ENCODE measurements around the gene PHACTR1.

Gene PHACTR1

DNA sequence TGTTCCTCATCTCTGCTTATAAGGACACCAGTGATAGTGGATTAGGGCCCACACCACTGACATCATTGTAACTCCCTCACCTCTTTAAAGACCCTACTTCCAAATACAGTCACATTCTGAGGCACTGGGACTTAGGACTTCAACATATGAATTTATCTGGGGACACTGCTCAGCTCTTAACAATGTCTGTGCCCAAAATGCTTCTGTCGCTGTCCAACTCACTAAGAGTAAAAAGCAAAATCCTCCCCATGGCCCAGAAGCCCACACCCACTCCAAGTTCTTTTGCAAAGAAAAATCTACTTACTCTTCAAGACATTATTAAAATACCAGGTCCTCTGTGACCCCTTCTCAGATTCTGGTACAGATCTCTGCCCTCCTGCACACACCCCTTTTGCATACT, 495.5 kb downstream of the PHACTR1 start:
- Histone ChIP-seq H4K20me1 (no peaks in the 10 kb centered on the region), H3K4me2 (no peak overlapping the region), H3K36me3 (no peaks in the 10 kb centered on the region), H3K27me3 (no peaks in the 10 kb centered on the region), H3K9me3 (replicated peaks in 1 of 11) (no peaks in the 10 kb centered on the region), H3K4me3 (no peak overlapping the region), H3K9ac (no peak overlapping the region), H3K4me1 (peaks cover 9 to 25% (median 16%) of the 10 kb centered on the region in 10 experiments), H3K27ac (no peak overlapping the region)
- TF ChIP-seq Cebpa-rat (IDR thresholded peaks at IDR 0.05): no peak

DNA sequence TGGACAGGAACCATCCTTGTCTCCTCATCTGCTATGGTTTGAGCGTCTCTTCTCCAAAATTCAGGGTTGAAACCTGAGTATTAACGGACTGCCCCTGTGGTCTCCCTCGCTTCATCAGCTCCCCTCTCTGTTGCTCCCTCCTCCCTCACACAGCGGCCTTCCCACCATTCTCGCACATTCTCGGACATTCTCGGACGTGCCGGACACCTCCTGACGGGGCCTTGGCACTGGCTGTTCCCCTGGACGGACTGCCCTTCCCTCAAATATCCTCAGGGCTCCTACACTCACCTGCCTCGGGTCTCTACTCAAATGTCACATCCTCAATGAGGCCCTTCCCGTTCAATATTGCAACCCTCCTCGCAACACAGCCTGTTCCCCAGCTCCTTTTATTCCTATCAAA, 496.0 kb downstream of the PHACTR1 start:
- no peaks in the 10 kb centered on the region for H3K27me3 ChIP-seq
- TF ChIP-seq Cebpa-rat (IDR thresholded peaks at IDR 0.05): no peak
- H3K9ac ChIP-seq: no peak overlapping the region
- no peaks in the 10 kb centered on the region for H4K20me1 ChIP-seq
- no peaks in the 10 kb centered on the region for H3K9me3 ChIP-seq (replicated peaks in 1 of 11)
- no peak overlapping the region for H3K27ac ChIP-seq
- no peak overlapping the region for H3K4me3 ChIP-seq
- no peaks in the 10 kb centered on the region for H3K36me3 ChIP-seq
- no peak overlapping the region for H3K4me2 ChIP-seq
- H3K4me1 ChIP-seq: peaks cover 13 to 29% (median 20%) of the 10 kb centered on the region in 10 experiments

DNA sequence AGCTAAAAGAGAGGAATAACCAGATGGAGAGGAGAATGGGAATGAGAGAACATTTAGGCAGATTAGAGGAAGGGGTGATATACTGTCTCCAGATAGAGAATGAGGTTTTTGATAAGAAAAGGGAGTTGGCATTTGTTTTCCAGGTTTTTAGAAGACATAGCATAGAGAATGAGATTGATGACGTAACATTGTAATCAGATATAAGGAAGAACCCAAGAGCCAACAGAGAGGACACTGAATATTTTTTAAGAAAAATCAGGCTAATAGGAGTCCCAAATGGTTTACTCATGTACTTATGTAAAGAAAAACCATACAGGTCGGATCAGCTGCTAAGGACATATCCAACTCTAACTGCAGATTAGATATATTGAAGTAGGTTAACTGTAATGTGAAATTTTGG, 498.8 kb downstream of the PHACTR1 start:
- H3K9ac ChIP-seq: no peak overlapping the region
- no peaks in the 10 kb centered on the region for H3K27me3 ChIP-seq
- no peak for TF ChIP-seq Cebpa-rat (IDR thresholded peaks at IDR 0.05)
- H3K27ac ChIP-seq: no peak overlapping the region
- H3K36me3 ChIP-seq: no peaks in the 10 kb centered on the region
- no peaks in the 10 kb centered on the region for H3K9me3 ChIP-seq (replicated peaks in 1 of 11)
- H4K20me1 ChIP-seq: no peaks in the 10 kb centered on the region
- peak overlapping the region in 5 of 11 experiments; percentile 16 to 91 (median 31); a peak in 5 of 22 replicates for H3K4me2 ChIP-seq
- peaks cover 20 to 40% (median 30%) of the 10 kb centered on the region in 10 experiments for H3K4me1 ChIP-seq
- H3K4me3 ChIP-seq: no peak overlapping the region

DNA sequence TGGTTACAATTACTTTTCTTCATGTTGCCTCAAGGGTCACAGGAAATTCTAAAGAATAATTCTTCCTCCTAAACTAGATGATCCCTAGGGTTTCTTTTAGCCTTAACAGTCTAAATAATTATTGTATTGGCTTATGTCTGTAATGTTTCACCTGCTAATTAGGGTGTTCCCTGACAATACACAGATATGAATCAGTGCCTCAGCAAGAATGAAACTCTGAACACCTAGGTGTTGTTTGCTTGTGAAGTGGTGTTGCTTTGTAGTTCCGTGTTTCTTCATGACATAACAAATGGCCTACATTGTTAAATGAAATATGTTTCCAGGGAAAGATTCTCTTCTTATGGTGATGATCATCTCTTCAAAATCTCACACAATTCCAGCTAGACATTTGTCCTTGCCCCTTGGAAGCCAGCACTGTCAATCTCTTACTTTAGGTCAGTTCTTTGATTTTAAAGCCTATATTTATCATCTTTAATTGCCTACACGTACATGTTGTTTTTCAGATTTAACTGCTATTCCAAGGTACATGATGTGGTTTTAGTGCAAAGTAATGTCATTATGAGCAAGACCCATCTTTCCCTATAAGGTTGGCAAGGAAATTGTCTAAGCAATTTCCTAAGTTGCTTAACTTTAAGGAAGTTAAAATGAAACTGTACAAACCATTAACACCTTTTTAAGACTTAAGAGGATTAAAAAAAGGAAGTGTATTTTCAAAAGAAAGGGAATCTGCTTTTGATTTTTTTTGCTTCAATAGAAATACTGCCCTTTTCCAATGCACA, 499.9 kb downstream of the PHACTR1 start:
- TF ChIP-seq Cebpa-rat (IDR thresholded peaks at IDR 0.05): no peak
- Histone ChIP-seq H3K4me1 (peaks cover 20 to 40% (median 30%) of the 10 kb centered on the region in 10 experiments), H3K27ac (peak overlapping the region in 4 of 11 experiments; percentile 3 to 67 (median 49); a peak in 4 of 22 replicates), H3K9me3 (replicated peaks in 1 of 11) (no peaks in the 10 kb centered on the region), H3K9ac (no peak overlapping the region), H4K20me1 (no peaks in the 10 kb centered on the region), H3K36me3 (no peaks in the 10 kb centered on the region), H3K4me3 (peak overlapping the region in 1 of 10 experiments; percentile 9; a peak in 1 of 20 replicates), H3K27me3 (no peaks in the 10 kb centered on the region), H3K4me2 (peak overlapping the region; percentile 70 to 93 (median 84); a peak in 21 of 22 replicates)

DNA sequence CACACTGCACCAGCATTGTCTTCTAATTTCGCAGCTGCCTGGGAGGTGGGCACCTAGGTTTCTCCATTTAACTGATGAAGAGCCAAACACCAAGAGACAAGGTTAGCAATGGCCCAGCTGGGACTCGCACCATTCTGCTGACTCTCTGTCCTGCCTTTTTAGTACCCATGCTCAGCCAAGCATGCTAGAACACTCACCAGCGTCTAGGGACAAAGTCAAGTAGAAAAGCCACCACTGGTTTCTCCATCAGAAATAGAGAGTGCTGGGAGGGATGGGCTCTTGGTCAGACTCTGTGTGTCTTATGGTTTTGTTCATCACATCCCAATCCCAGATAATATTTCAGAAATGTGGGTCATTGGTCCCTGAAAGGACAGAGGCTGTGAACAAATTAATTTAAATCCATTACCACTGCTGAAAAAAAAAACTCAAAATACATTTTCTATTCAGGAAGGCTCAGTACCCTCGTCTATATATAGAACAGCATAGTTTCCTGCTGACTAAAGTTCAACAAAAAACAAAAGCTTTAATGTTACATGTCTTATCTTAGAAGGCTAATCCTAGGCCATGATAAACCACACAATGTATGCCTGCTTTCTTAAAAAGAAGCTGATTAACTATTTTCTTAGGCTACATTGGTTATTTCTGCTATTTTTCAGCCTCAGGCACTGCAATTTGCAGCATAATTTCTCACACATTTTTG, 500.8 kb downstream of the PHACTR1 start:
- Histone ChIP-seq H3K27me3 (no peaks in the 10 kb centered on the region), H3K4me3 (peak overlapping the region in 4 of 10 experiments; percentile 4 to 41 (median 16); a peak in 4 of 20 replicates), H3K4me2 (peak overlapping the region; percentile 70 to 93 (median 84)), H3K27ac (peak overlapping the region in 9 of 11 experiments; percentile 16 to 67 (median 53); a peak in 16 of 22 replicates), H3K9ac (peak overlapping the region in 6 of 11 experiments; percentile 6 to 52 (median 24); a peak in 6 of 22 replicates), H3K9me3 (replicated peaks in 1 of 11) (no peaks in the 10 kb centered on the region), H3K36me3 (no peaks in the 10 kb centered on the region), H4K20me1 (no peaks in the 10 kb centered on the region), H3K4me1 (peaks cover 20 to 40% (median 30%) of the 10 kb centered on the region in 10 experiments)
- no peak for TF ChIP-seq Cebpa-rat (IDR thresholded peaks at IDR 0.05)

DNA sequence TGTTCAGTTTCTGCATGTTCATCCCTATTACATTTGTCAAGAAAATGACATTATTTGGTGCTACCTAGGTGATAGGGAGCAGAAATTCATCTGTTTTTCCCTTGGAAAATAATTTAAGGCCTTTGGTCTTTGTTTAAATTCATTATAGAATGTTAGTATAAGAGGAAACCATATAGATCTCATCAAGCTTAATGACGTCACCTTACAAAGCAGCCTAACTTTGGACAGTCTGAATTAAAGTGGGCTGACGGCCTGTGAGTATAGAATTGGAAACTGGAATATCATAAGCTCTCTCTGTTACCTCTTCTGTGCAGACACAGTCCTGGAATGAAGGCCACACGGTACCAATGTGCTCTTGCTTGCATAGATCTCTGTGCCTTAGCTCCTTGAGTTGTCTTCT, 503.7 kb downstream of the PHACTR1 start:
- Histone ChIP-seq H3K36me3 (no peaks in the 10 kb centered on the region), H3K27me3 (no peaks in the 10 kb centered on the region), H4K20me1 (no peaks in the 10 kb centered on the region), H3K9ac (no peak overlapping the region), H3K9me3 (replicated peaks in 1 of 11) (no peaks in the 10 kb centered on the region), H3K4me3 (no peak overlapping the region), H3K27ac (no peak overlapping the region), H3K4me2 (no peak overlapping the region), H3K4me1 (peaks cover 20 to 34% (median 26%) of the 10 kb centered on the region in 10 experiments)
- TF ChIP-seq Cebpa-rat (IDR thresholded peaks at IDR 0.05): no peak

DNA sequence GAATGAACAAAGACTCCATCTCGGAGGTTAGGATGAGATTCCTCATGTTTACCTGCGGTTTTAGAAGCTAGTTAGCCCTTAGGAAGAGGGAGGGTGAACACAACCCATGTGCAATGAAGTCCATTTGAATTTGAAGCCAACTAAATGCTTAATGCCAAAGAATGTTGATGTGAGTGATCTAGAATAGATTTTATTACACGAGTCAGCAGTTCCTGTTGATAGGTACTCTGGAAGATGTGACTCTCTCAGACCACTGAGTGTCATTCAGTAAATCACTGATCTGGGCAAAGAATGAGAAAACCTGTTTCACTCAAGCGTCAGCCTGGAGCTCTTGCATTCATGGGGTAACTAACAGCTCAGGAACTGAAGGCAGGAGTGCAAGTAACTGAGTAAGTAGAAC, 505.5 kb downstream of the PHACTR1 start:
- TF ChIP-seq Cebpa-rat (IDR thresholded peaks at IDR 0.05): no peak
- peaks cover 12 to 16% (median 14%) of the 10 kb centered on the region in 10 experiments for H3K4me1 ChIP-seq

DNA sequence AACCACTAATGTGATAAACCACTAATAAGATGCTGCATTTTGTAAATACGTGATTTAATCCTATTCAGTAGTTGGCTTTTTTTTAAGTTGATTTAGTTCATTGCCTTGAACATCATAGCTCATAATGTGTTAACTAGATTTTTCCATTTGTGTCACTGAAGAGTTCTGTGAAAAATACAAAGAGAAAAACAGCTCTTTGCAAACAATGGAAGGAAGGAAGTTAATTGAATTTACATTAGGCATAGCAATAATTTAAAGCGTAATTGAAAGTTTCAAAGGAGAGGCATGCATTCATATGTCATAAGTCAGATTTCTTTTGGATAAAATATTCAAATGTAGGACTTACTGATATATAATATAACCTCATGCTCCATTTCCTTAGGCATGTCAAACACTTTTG, 509.5 kb downstream of the PHACTR1 start:
- Histone ChIP-seq H3K4me1 (peaks cover 9 to 24% (median 18%) of the 10 kb centered on the region in 10 experiments; a peak in 19 of 20 replicates), H3K4me3 (no peak overlapping the region), H3K9me3 (replicated peaks in 1 of 11) (no peaks in the 10 kb centered on the region), H4K20me1 (no peaks in the 10 kb centered on the region), H3K36me3 (no peaks in the 10 kb centered on the region), H3K27me3 (no peaks in the 10 kb centered on the region), H3K4me2 (no peak overlapping the region), H3K9ac (no peak overlapping the region), H3K27ac (no peak overlapping the region)
- TF ChIP-seq Cebpa-rat (IDR thresholded peaks at IDR 0.05): no peak

More for the DNA sequence above, 505.5 kb downstream of the PHACTR1 start:
- Histone ChIP-seq H3K9me3 (replicated peaks in 1 of 11) (no peaks in the 10 kb centered on the region), H3K27ac (no peak overlapping the region), H4K20me1 (no peaks in the 10 kb centered on the region), H3K27me3 (no peaks in the 10 kb centered on the region), H3K4me3 (no peak overlapping the region), H3K4me2 (no peak overlapping the region), H3K36me3 (no peaks in the 10 kb centered on the region), H3K9ac (no peak overlapping the region)
